Activated CD8-positive, alpha-beta memory T cell treated with anti-CD3 and anti-CD28 coated beads for 1 hour (primary cell): ENCODE results near the gene PTPRB.

Experiments
- DNase-seq, 2 donors: peaks; one replicate each; pipeline ENCODE4 v3.0.0-alpha.2; 2020; ENCODE audit warnings: low read depth in 1 of 2; ENCODE audit errors: extremely low read depth in 1 of 2

The PTPRB gene

GRCh38 chr12:70637303-70638085 lies at the start of gene PTPRB:
PTPRB (minus strand) TSS chr12:70637429; CDS start chr12:70637395, 34 bp downstream.
- DNase-seq: no peak

DNA sequence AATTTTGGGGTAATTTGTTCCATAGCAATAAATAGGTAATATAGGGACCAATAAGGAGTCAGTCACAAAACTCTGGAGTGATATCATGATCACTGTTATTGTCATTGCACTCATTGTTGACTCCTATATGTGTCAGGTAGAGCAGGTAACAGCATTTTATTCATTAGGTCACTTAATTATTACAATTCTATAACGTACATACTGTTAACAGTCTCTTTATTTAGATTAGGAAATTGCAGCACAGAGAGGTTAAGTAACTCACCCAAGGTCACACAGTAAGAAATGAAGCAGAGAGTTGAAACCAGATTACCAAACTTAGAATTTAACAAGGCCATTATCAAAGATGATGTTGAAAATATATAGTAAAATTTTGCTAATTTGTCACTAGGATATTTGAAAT lies 49.7 kb upstream of the PTPRB start:
- no peak for DNase-seq

DNA sequence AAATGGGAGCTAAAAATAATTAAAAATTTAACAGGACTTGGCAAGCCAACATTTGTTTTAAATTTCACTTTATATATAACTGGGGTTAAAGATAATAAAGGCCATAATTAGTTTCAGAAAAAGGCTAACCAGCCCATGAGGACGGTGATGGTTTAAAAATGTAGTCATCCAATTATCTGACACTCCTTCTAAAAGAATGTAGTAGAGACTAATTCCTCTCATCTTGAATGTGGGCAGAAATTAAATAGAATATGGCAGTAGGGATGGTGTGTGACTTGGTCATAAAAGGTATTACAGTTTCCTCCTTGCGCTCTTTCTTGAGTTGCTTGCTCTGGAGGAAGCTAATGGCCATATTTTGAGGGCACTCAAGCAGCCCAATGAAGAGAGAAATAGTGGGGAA lies 49.1 kb upstream of the PTPRB start:
- DNase-seq: no peak

DNA sequence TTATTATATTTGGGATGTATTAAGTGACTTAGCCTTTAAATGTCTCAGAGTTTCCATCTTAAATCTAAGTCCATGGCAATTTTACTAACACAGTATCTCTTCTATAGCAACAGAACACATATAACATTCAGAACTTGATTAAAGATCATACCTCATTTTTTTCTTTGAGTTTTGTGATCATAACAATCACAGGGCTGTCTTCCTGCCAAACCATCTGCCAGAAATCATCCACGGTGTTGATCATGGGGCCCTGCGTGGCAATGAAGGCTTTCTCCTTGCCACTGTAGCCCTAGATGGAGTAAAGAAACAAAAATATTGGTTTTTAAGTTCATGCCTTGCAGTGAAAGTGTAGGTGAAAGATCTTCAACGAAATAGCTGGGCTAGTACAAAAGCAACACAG lies 46.7 kb upstream of the PTPRB start:
- DNase-seq: no peak

DNA sequence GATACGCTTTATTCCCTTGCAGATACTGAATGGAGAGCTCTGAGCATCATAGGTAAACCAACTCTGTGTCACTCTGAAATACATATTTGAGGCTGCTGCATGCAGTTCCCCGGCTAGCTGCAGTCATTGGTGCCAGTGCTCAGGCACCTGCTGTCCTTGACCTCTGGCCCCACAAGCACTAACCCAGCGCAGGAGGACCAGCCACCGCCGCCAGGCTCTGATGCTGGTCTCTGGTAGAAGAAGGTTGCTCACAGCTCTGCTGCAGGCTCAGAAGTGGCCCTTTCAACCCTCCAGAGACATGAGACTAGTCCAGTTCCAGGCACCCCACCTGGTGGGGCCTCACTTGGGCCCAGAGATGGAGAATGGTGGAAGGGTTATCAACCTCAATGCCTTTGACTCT lies 34.5 kb upstream of the PTPRB start:
- no peak for DNase-seq

DNA sequence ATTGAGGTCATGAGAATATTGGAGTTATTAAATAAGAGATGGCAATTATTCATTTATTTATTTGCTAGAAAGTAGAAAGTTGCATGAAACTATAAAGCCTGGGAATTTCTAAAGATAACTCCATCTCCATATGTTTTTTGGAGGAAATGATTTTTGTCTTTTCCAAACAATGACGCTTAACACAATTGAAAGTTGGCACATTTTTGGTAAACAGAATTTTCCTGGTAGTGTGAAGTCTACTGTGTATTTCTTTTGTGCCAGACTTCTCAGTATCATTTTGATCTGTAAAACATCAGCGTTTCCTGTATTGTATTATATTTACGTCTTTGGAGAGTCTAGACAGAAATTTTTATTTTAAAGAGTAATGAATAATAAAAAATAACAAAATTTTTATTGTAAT lies 33.7 kb upstream of the PTPRB start:
- DNase-seq: no peak

DNA sequence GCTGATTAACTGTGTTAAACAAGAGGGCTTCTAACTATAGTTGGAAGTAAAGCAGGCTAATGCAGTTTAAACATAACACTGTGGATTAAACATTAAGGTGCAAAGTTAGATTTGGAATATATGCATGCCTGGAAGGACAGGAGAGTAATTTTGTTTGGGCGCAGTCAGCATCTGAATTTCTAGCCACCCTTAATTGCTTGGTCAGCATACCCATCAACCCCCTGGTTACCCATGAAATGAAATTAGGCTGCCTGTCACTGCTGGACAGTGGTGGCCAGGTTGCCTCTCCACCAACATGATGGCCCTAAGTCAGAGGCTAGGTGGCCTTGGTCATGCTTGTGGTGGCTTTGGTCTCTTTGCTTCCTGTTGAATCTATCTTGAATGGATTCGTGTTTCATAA lies 30.0 kb upstream of the PTPRB start:
- DNase-seq: no peak

GRCh38 chr12:70666364-70666763 lies 29.1 kb upstream of the PTPRB start:
- DNase-seq: no peak

DNA sequence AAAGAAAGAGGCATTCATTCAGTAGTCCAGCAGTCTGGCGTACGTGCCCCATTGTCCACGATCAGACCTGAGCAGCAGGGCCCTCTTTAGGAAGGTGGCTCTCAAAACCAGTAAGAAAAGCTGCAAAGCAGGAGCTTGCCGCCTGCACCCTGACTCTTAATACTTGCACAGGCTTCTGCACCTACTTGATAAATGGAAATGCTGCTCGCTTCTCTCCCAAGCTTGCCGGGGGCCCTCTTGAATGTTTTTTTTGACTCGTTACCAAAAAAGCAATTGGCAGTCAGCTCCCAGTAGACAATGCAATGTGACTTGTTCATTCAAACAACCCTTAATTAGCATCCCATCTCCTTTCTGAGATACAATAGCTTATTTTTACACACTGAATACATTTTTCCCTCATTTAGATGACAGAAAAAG lies 27.2 kb upstream of the PTPRB start:
- no peak for DNase-seq

GRCh38 chr12:70663838-70664237 lies 26.6 kb upstream of the PTPRB start:
- no peak for DNase-seq

- DNase-seq: no peak
Measured at GRCh38 chr12:70661466-70662161, 24.4 kb upstream of the PTPRB start.

DNA sequence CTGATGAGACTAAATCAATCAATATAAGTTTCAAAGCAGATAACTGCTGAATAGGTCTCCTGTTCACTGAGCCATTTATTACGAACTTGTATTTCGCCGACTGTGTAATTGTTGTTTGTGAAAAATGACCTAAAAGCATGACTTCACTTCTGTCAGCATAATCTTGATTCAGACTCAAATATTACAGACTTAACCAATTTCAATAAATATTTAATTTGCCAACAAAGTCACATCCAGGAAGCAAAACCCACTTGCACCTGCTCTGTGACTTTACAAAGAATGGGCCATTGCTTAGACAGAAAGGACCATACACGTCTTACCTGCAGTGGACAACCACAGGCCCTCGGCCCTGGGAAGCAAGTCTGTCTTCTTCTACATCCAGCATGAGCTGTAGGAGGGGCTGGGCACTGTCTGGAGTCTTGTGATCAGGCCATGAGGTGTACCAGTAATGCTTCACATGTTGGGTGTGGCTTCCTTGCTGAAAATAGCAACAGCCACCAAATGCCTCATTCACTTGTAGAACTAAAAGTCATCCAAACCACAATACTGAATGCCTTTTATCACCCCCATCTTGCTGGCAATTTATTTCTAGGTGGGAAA lies 23.5 kb upstream of the PTPRB start:
- no peak for DNase-seq

- DNase-seq: no peak
Measured at GRCh38 chr12:70660002-70660604, 22.9 kb upstream of the PTPRB start.

DNA sequence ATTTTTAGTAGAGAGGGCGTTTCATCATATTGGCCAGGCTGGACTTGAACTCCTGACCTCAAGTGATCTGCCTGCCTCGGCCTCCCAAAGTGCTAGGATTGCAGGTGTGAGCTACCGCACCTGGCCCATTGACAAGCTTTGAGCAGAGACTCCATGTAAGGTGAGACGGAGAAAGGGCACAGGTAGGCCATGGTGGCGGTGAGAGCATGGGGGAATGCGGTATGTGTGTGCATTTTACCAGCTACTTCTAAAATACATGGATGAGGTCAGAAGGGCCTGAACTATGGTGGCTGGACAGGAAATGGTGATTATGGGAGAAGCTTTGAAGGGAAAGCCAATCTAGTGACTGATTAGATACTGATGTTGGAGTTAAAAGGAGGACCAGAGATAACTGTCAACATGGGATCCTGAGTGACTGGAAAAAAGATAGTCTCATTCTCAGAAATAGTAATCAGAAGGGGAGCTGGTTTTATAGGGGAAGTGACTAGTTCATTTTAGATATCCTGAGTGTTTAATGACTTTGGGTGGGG lies 21.9 kb upstream of the PTPRB start:
- DNase-seq: no peak

GRCh38 chr12:70657616-70658286 lies 20.5 kb upstream of the PTPRB start:
- no peak for DNase-seq

GRCh38 chr12:70652451-70652850 lies 15.2 kb upstream of the PTPRB start:
- no peak for DNase-seq

- no peak for DNase-seq
Measured at GRCh38 chr12:70648831-70649230, 11.6 kb upstream of the PTPRB start.

GRCh38 chr12:70648191-70648590 lies 11.0 kb upstream of the PTPRB start:
- no peak for DNase-seq

DNA sequence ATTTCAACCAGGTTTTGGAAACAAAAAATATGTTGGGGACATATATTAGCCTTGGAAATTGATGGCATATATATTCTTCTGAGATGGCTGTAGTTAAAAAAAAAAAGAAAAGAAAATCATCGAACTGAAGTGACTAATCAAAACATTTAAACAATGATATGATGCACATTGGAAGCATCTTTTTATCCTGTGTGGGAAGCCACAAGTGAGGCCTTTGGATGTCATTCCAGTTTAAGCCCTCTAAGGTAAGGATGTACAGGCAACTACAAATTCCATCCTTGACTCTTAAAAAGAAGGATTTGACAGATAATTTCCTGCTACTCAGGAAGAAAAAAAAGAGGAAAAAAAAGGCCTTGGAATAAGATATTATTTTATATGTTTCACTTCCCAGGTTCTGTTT lies 9.6 kb upstream of the PTPRB start:
- DNase-seq: no peak

GRCh38 chr12:70645494-70646317 lies 8.5 kb upstream of the PTPRB start:
- DNase-seq: peak in 1 of 2 donors; percentile 6
